Measurements from ENCODE around the gene LRRC1. TPM values are rescaled to one million over a fixed set of nuclear protein-coding genes. Genes with fewer than 3 reads are reported as not detected.

The LRRC1 gene
- total and polyA plus RNA-seq, 8 donors: 2.9 to 50.4 (median 12.2) TPM

DNA sequence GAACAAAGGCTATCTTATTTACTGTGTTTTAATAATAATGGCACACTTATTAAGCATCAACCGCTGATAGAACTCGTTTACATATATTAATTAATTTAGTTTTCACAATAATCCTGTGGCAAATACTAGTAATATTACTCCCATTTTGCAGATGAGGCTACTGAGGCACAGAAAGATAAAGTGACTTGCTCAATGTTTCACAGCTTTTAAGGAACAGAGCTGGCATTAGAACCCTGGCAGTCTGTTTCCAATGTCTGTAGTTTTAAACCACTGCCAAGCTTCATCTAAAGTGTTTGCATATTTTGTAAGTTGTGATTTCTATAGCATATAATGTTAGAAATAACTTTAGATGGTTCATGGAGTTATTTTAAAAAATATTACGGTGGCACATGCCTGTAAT is 38.4 kb upstream of the LRRC1 start:
- no peak for DNase-seq
- Histone ChIP-seq H3K4me1 (no peaks in the 10 kb centered on the region), H3K27me3 (no peaks in the 10 kb centered on the region), H3K9me3 (no peaks in the 10 kb centered on the region), H3K4me3 (no peak overlapping the region), H3K36me3 (no peaks in the 10 kb centered on the region), H3K27ac (no peak overlapping the region)
- intact Hi-C loops (cut with DNase I; ENCODE audit: low total_unique reads): no loop called here
- 89 to 98% (median 93%) methylated on average over 3 of the region's 3 CpGs for WGBS, 5 donors
- TF ChIP-seq POLR2A (IDR thresholded peaks at IDR 0.05) (no peak), EP300 (IDR thresholded peaks at IDR 0.05) (no peak)

DNA sequence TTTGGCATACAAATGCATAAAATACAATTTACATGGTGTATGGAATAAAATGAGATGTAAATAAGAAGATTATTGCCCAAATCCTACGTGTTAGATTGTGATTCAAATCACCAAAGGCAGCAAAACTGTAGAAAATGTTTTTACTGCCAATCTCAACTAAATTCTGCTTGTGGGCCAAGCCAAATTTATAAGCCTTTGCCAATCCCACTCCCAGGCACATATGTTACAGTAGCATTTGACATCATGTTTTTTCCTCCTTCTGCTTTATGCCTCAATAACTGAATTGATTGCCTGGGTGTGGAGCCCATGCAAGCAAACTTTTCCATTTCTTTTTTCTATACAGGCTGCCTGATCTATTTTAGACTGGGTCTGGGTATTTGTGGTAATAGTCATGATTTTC is 36.3 kb upstream of the LRRC1 start:
- 64 to 90% (median 78%) methylated on average over 1 of the region's 1 CpG for WGBS, 5 donors
- intact Hi-C loops (cut with DNase I; ENCODE audit: low total_unique reads): no loop called here
- Histone ChIP-seq H3K4me1 (no peaks in the 10 kb centered on the region), H3K36me3 (no peaks in the 10 kb centered on the region), H3K27ac (no peak overlapping the region), H3K9me3 (no peaks in the 10 kb centered on the region), H3K27me3 (no peaks in the 10 kb centered on the region), H3K4me3 (no peak overlapping the region)
- TF ChIP-seq EP300 (IDR thresholded peaks at IDR 0.05) (no peak), POLR2AphosphoS5 (IDR thresholded peaks at IDR 0.05) (no peak), POLR2A (IDR thresholded peaks at IDR 0.05) (no peak)
- TF ChIP-seq, protein P1, sequence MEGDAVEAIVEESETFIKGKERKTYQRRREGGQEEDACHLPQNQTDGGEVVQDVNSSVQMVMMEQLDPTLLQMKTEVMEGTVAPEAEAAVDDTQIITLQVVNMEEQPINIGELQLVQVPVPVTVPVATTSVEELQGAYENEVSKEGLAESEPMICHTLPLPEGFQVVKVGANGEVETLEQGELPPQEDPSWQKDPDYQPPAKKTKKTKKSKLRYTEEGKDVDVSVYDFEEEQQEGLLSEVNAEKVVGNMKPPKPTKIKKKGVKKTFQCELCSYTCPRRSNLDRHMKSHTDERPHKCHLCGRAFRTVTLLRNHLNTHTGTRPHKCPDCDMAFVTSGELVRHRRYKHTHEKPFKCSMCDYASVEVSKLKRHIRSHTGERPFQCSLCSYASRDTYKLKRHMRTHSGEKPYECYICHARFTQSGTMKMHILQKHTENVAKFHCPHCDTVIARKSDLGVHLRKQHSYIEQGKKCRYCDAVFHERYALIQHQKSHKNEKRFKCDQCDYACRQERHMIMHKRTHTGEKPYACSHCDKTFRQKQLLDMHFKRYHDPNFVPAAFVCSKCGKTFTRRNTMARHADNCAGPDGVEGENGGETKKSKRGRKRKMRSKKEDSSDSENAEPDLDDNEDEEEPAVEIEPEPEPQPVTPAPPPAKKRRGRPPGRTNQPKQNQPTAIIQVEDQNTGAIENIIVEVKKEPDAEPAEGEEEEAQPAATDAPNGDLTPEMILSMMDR (IDR thresholded peaks at IDR 0.05): no peak
- no peak for DNase-seq

DNA sequence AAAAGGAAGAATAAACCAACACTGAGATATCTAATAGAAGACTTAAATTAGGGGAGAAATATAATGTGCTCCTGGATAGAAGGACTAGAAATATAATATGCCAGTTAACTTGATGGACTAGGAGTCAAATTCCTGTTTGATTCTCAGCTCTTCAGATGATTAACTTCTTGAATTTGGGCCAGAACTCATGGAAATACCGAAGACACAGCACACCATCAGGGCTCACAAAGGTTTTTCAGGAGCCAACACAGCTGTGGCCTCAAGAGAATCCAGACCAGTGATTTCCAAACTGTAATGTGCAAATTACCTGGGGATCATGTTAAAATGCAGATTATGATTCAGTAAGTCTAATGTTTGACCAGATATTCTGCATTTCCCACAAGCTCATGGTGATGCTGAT is 33.8 kb upstream of the LRRC1 start:
- intact Hi-C loops (cut with DNase I; ENCODE audit: low total_unique reads): no loop called here
- TF ChIP-seq, protein P1 (IDR thresholded peaks at IDR 0.05): no peak
- TF ChIP-seq POLR2A (IDR thresholded peaks at IDR 0.05) (no peak), POLR2AphosphoS5 (IDR thresholded peaks at IDR 0.05) (no peak), EP300 (IDR thresholded peaks at IDR 0.05) (no peak)
- DNase-seq: no peak
- Histone ChIP-seq H3K4me1 (no peaks in the 10 kb centered on the region), H3K27me3 (no peaks in the 10 kb centered on the region), H3K9me3 (no peaks in the 10 kb centered on the region), H3K4me3 (no peak overlapping the region), H3K27ac (no peak overlapping the region), H3K36me3 (no peaks in the 10 kb centered on the region)
- WGBS, 5 donors: 61 to 85% (median 74%) methylated on average over 1 of the region's 1 CpG

DNA sequence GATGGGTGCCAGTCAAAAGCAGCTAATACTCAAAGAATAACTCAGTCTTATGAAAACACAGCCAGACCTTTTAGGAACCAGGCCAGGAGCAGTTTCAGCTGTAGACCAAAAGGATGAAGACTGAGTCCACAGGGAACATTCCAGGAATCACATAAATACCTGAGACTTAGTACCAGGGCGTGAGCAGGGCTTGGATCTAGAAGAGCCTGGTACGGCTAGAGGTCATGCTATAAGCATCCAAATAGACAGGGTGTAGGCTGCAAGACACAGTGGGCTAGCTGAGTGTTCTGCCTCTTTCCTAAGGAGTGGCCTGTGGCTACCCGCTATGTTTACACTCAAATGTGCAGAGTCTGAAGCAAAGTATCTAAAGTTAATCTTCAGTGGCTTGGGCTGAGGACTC is 29.5 kb upstream of the LRRC1 start:
- 79 to 99% (median 94%) methylated on average over 3 of the region's 3 CpGs for WGBS, 5 donors
- intact Hi-C loops (cut with DNase I; ENCODE audit: low total_unique reads): no loop called here

DNA sequence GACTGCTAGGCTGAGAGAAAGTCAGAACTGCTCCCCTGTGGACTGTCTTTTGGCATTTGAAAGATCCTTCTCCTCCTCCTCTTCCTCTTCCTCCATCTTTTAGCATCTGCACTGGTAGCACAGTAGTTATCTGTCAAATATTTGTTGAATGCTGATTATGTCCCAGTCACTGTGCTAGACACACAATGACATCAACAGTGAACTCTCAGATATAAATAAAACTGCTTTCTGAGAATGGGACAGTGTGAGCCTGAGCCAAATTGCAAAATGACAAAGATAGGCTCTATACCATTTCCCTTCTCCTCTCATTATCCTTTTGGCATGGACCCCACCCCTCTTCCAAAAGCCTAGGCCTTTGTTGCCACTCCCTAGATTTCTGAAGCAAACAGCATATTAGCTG is 27.9 kb upstream of the LRRC1 start:
- Histone ChIP-seq H3K4me1 (peaks cover 0 to 4% (median 0%) of the 10 kb centered on the region in 4 donors), H3K27ac (no peak overlapping the region), H3K4me3 (no peak overlapping the region), H3K27me3 (no peaks in the 10 kb centered on the region), H3K36me3 (no peaks in the 10 kb centered on the region), H3K9me3 (no peaks in the 10 kb centered on the region)
- intact Hi-C loops (cut with DNase I; ENCODE audit: low total_unique reads): no loop called here
- no peak for TF ChIP-seq POLR2AphosphoS5 (IDR thresholded peaks at IDR 0.05)
- TF ChIP-seq EP300 (IDR thresholded peaks at IDR 0.05): no peak
- TF ChIP-seq, protein P1 (IDR thresholded peaks at IDR 0.05): no peak
- no peak for TF ChIP-seq POLR2A (IDR thresholded peaks at IDR 0.05)
- no peak for DNase-seq

More for the DNA sequence above, 29.5 kb upstream of the LRRC1 start:
- Histone ChIP-seq H3K36me3 (no peaks in the 10 kb centered on the region), H3K9me3 (no peaks in the 10 kb centered on the region), H3K27ac (no peak overlapping the region), H3K4me3 (no peak overlapping the region), H3K27me3 (no peaks in the 10 kb centered on the region), H3K4me1 (no peaks in the 10 kb centered on the region)
- DNase-seq: no peak
- TF ChIP-seq EP300 (IDR thresholded peaks at IDR 0.05) (no peak), POLR2AphosphoS5 (IDR thresholded peaks at IDR 0.05) (no peak), POLR2A (IDR thresholded peaks at IDR 0.05) (no peak)
- TF ChIP-seq, protein P1 (IDR thresholded peaks at IDR 0.05): no peak
